Naive thymus-derived CD8-positive, alpha-beta T cell (primary cell): ENCODE measurements around the gene XDH. TPM values are rescaled to one million over a fixed set of nuclear protein-coding genes. Genes with fewer than 3 reads are reported as not detected.

Experiments
- ATAC-seq, 2 donors: fragments of 150-1000 bp; cut with Tn5 transposase in 1 of 2; sonication (Bioruptor Pico), chemical (Tn5 transposase) in 1 of 2; 1 replicate in 1 of 2; 2 replicates in 1 of 2; pipeline ENCODE4 v1.10.0; 2021; ENCODE audit warnings: mild to moderate bottlenecking in 2 of 2, moderate library complexity in 2 of 2
- POLR2A ChIA-PET: fragments of 350-600 bp; sonication (Branson Sonifier 250); formaldehyde crosslinking; loops from one replicate; lab custom pipeline; 2021; ENCODE audit warnings: antibody characterized with exemption; lab: Charles Lee
- DNase-seq, 10 donors: peaks; one replicate each; pipeline versions ENCODE4 v3.0.0 to v3.0.0-alpha.2; 2020 to 2022
- H3K27ac Mint-ChIP-seq, 10 donors: one replicate each; pipeline ENCODE4 v1.8.0; 2020 to 2022; ENCODE audit warnings: mild to moderate bottlenecking in 10 of 10, mixed read lengths in 10 of 10, moderate library complexity in 4 of 10, inconsistent platforms in 1 of 10
- H3K27me3 Mint-ChIP-seq, 5 donors: one replicate each; pipeline ENCODE4 v1.8.0; 2021 to 2022; ENCODE audit warnings: mixed read lengths in 5 of 5
- H3K36me3 Mint-ChIP-seq, 3 donors: one replicate each; pipeline ENCODE4 v1.8.0; 2020 to 2022; ENCODE audit warnings: mixed read lengths in 3 of 3, mild to moderate bottlenecking in 2 of 3, inconsistent platforms in 1 of 3
- H3K4me1 Mint-ChIP-seq, 4 donors: one replicate each; pipeline ENCODE4 v1.8.0; 2021 to 2022; ENCODE audit warnings: mixed read lengths in 4 of 4
- H3K4me3 Mint-ChIP-seq, 10 donors: one replicate each; pipeline ENCODE4 v1.8.0; 2020 to 2022; ENCODE audit warnings: mild to moderate bottlenecking in 10 of 10, mixed read lengths in 10 of 10, moderate library complexity in 6 of 10, inconsistent platforms in 1 of 10
- H3K9me3 Mint-ChIP-seq, 9 donors: one replicate each; pipeline ENCODE4 v1.8.0; 2020 to 2022; ENCODE audit warnings: mixed read lengths in 9 of 9, mild to moderate bottlenecking in 3 of 9, inconsistent platforms in 1 of 9, moderate library complexity in 1 of 9
- polyA plus RNA-seq, 3 donors: library from polyadenylated mRNA; unstranded; fragments of 300-500 nt; fragmentation: Illumina TruSeq; gene quantifications; one replicate each; pipeline ENCODE4 v1.2.3, GENCODE V29; 2021
- total RNA-seq, 8 experiments: library from RNA in 2 of 8; stranded (reverse) in 2 of 8; gene quantifications; one replicate each; pipeline ENCODE4 v1.2.3 and lab custom pipeline; 2021 to 2026

XDH gene
- total and polyA plus RNA-seq, 5 experiments from 2014 or later = not detected

DNA sequence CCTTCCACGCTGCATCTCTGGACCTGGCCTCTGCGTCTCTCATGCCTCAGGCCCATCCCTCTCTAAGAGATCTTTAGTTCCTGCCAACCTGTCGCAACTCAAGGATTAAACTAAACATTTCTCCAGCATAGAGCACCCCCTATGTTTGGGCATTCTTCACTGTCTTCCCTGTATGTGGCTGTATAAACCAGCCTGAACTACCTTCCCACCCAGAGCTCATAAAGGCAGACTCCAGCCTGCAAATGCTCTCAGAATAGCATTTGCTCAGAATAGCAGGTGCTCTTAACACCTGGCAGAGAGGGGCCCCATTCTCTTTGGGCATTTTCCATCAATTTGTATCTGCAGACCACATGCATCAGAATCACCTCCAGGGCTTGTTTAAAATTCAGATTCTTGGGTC lies 97.1 kb downstream of the XDH start:
- DNase-seq = no peak
- H3K4me3 Mint-ChIP-seq = peak overlapping the region in 2 of 10 donors; percentile 9 to 18
- peak overlapping the region in 9 of 10 donors; percentile 33 to 92 (median 75) for H3K27ac Mint-ChIP-seq
- H3K36me3 Mint-ChIP-seq = no peaks in the 10 kb centered on the region
- no peaks in the 10 kb centered on the region for H3K9me3 Mint-ChIP-seq
- H3K4me1 Mint-ChIP-seq = peaks cover 22 to 50% (median 43%) of the 10 kb centered on the region in 4 donors
- POLR2A ChIA-PET = no interaction called here
- ATAC-seq = no peak
- no peaks in the 10 kb centered on the region for H3K27me3 Mint-ChIP-seq

DNA sequence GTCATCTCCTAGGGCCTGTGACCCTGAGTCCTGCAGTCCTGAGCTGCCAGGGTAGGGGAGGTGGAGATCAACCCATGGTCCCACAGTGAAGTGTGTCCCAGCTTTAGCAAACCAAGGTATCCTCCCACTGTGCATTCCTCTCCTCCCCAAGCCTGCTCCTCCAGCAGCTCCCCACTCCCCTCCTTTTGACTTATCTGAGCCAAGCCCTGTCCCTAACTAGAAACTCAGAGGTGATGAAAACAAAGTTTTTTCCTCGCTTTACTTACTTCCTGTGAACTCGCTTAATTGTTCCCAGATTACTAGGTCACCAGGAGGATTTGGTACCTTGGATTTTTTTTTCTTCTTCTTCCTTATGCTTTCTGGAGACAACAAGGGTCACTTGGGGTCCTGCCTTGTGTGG lies 99.8 kb downstream of the XDH start:
- Mint-ChIP-seq H3K27me3 (peaks cover 3 to 10% (median 6%) of the 10 kb centered on the region in 5 donors), H3K9me3 (peaks cover 0 to 10% (median 8%) of the 10 kb centered on the region in 9 donors), H3K4me3 (no peak overlapping the region), H3K36me3 (peaks cover 0 to 9% (median 7%) of the 10 kb centered on the region in 3 donors), H3K4me1 (peaks cover 19 to 37% (median 34%) of the 10 kb centered on the region in 4 donors), H3K27ac (no peak overlapping the region)
- no peak for ATAC-seq
- POLR2A ChIA-PET = no interaction called here
- no peak for DNase-seq

DNA sequence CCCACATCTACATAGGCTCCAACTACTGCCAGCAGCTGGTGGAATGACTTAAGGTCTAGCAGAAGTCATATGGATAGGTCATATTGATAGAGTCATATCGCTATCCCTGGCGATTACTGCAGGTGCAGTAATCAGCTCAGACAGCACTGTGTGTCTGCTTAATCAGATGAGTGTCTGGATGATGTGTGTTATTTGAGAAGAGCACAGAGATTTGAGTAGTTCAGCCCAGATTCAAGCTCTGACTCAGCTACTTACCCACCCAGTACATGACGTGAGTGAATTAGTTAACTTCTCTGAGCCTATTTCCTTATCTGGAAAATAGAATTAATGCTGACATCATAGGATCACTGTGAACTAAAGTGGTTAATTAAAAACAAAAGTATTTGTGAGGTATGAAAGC lies 101.6 kb downstream of the XDH start:
- POLR2A ChIA-PET = no interaction called here
- Mint-ChIP-seq H3K36me3 (peaks cover 0 to 12% (median 11%) of the 10 kb centered on the region in 3 donors), H3K4me3 (no peak overlapping the region), H3K4me1 (peaks cover 9 to 18% (median 17%) of the 10 kb centered on the region in 4 donors), H3K27me3 (peaks cover 6 to 13% (median 8%) of the 10 kb centered on the region in 5 donors), H3K27ac (no peak overlapping the region), H3K9me3 (peaks cover 0 to 24% (median 11%) of the 10 kb centered on the region in 9 donors)
- ATAC-seq = no peak
- no peak for DNase-seq

DNA sequence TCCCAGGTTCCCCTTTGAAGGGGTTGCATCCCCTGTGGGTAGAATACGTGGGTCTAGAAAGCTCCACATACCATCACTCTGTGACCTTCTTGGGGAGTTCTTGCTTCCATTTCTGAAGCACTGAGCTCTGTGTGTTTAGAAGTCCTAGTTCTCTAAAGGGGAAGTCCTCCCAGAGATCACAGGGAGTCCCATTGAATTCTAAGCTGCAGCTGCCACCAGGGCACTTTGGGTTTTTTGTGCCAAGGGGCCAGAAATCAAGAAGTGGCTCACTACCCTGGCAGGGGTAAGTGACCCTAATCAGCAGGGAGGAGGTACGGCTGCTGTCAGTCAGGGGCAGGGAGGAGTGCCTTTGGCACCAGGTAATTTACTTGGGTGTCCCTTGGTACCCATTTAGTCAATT lies 109.7 kb downstream of the XDH start:
- peaks cover 0 to 15% (median 7%) of the 10 kb centered on the region in 9 donors for H3K9me3 Mint-ChIP-seq
- H3K4me3 Mint-ChIP-seq = no peak overlapping the region
- H3K27me3 Mint-ChIP-seq = peaks cover 0 to 14% (median 10%) of the 10 kb centered on the region in 5 donors
- no peaks in the 10 kb centered on the region for H3K4me1 Mint-ChIP-seq
- DNase-seq (no peak), ATAC-seq (no peak)
- POLR2A ChIA-PET = no interaction called here
- no peak overlapping the region for H3K27ac Mint-ChIP-seq
- peaks cover 0 to 5% (median 4%) of the 10 kb centered on the region in 3 donors for H3K36me3 Mint-ChIP-seq

DNA sequence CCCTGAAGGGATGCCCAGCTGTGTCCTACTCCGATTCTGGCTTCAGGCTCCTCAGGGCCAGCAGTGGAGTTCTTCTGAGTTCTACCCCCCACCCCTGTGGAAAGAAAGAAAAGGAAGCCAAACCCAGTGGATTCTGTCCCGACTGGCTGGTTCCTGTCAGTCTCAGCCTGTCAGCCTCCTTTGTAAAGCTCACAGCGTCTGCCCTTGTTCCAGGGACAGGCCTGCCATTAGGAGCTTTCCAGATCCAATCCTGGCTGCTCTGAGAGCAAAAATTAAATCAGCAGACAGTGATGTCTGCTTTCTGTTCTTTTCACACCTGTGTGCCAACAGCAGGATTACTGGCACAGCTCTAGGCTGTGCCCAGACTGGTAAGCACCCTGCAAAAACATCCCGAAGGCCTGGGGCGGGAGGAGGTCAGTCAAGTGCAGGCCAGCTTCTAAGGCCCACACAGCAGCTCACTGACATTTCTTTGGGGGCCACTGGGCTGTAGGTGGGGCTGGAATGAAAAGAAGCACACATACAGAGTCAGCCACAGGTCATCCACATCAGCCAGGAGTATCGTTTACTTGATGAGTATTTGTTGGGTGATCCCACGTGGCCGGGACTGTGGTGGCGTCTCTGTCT lies 111.5 kb downstream of the XDH start:
- H3K36me3 Mint-ChIP-seq = no peaks in the 10 kb centered on the region
- H3K9me3 Mint-ChIP-seq = peaks cover 0 to under 1% (median 0%) of the 10 kb centered on the region in 9 donors
- ATAC-seq (no peak), DNase-seq (no peak)
- no peaks in the 10 kb centered on the region for H3K4me1 Mint-ChIP-seq
- no peak overlapping the region for H3K27ac Mint-ChIP-seq
- peaks cover 0 to 10% (median 5%) of the 10 kb centered on the region in 5 donors for H3K27me3 Mint-ChIP-seq
- H3K4me3 Mint-ChIP-seq = no peak overlapping the region
- POLR2A ChIA-PET = no interaction called here

DNA sequence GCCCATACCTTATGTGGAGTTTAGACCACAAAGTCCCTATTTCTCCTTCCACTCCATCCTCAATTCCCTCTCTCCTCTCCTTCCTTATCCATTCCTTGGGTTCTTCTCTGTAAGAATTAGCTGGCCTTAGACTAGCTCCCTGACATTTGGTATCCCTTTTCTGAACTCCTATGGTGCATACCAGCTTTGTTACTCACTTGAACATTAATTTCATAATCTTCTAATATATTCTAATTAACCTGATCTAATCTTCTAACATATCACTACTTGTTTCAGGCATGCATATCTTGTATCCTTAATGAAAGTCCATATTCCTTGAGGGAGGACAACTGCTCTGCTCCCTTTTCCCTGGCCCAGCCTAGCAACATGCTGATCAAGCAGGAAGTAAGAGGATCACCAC lies 114.2 kb downstream of the XDH start:
- no peak for ATAC-seq
- DNase-seq = no peak
- peaks cover 0 to 3% (median 1%) of the 10 kb centered on the region in 4 donors for H3K4me1 Mint-ChIP-seq
- no peaks in the 10 kb centered on the region for H3K36me3 Mint-ChIP-seq
- H3K27ac Mint-ChIP-seq = no peak overlapping the region
- POLR2A ChIA-PET = no interaction called here
- no peak overlapping the region for H3K4me3 Mint-ChIP-seq
- no peaks in the 10 kb centered on the region for H3K9me3 Mint-ChIP-seq
- H3K27me3 Mint-ChIP-seq = peaks cover 0 to 9% (median 0%) of the 10 kb centered on the region in 5 donors

DNA sequence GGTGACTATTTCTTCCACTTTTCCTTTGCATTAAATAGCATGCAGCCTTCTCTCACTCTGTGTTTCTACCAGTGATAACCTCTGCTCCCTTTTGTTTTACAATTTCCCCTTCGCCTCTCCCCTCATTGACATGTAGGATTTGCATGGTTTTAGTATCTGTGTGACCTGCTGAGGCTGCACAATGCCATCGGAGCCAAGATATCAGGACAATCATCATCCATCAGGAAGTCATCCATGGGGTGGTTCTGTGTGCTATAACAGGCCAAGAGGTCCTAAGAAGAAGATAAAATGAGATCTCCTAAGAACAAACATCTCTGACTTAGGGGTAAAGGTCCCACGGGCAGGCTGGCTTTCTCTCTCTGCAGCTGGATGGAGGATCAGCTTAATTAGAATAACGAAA lies 115.0 kb downstream of the XDH start:
- Mint-ChIP-seq H3K27me3 (peaks cover 0 to 11% (median 0%) of the 10 kb centered on the region in 5 donors), H3K27ac (no peak overlapping the region), H3K9me3 (no peaks in the 10 kb centered on the region), H3K4me3 (no peak overlapping the region), H3K4me1 (peaks cover 0 to 3% (median 1%) of the 10 kb centered on the region in 4 donors), H3K36me3 (no peaks in the 10 kb centered on the region)
- POLR2A ChIA-PET = no interaction called here
- ATAC-seq (no peak), DNase-seq (no peak)

DNA sequence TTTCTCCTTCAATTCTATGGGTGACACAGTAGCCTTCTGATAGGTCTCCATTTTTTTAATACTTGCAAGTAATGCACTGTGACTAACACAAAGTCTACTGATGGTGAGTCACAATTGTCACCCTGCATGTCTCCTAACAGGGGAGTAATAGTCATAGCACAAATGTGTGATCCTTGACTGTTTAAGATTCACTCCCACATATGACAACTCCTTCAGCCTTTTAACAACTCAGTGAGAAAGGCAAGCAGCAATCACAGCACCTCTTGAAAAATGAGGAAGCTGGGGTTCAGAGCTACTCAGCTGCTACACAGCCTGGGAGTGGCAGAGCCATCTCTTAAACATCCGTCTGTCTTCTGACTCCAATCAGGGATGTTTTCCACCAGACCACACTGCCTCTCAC lies 116.8 kb downstream of the XDH start:
- no peak for ATAC-seq
- no peaks in the 10 kb centered on the region for H3K36me3 Mint-ChIP-seq
- no peaks in the 10 kb centered on the region for H3K9me3 Mint-ChIP-seq
- peaks cover 0 to 3% (median 1%) of the 10 kb centered on the region in 4 donors for H3K4me1 Mint-ChIP-seq
- no peak overlapping the region for H3K4me3 Mint-ChIP-seq
- peaks cover 0 to 11% (median 0%) of the 10 kb centered on the region in 5 donors for H3K27me3 Mint-ChIP-seq
- no peak overlapping the region for H3K27ac Mint-ChIP-seq
- DNase-seq = no peak
- POLR2A ChIA-PET = interaction anchor here (0.6 kb wide), 1 partner anchor 69 kb away, joined by 4 read pairs; no protein-coding TSS in a partner anchor

DNA sequence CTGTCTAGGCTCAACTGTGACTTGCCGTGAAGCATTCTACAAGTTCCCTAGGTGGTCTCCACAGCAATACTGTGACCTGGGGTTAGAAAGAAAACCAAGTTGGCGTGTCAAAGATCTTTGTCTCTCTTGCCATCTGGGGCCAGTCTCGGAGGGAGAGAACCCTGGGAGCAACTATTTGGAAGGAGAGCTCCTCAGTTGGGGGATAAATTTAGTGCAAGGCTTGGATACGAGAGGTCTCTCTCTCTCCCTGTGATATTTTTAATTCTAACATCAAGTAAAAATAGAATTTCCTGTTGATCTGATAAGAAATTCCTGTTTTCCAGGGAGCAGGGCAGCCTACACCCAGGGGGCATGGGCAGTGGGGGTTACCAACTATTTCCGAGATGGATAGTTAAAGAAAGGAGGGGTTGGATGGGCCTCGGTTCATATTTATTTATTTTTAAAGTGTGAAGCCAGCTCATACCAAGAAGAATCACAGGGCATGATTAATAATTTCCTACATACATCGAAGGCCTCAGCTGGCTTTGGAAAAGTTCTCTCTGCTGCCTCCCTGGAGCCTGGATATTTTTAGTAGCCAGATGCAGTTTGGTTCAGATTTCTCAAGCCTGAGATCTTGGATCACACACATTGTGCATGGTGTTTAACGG lies 117.8 kb downstream of the XDH start:
- POLR2A ChIA-PET = no interaction called here
- DNase-seq (no peak), ATAC-seq (no peak)
- no peak overlapping the region for H3K4me3 Mint-ChIP-seq
- H3K36me3 Mint-ChIP-seq = no peaks in the 10 kb centered on the region
- peaks cover 0 to 3% (median 0%) of the 10 kb centered on the region in 9 donors for H3K9me3 Mint-ChIP-seq
- H3K27ac Mint-ChIP-seq = no peak overlapping the region
- peaks cover 0 to 11% (median 0%) of the 10 kb centered on the region in 5 donors for H3K27me3 Mint-ChIP-seq
- H3K4me1 Mint-ChIP-seq = peaks cover 0 to 3% (median 1%) of the 10 kb centered on the region in 4 donors

DNA sequence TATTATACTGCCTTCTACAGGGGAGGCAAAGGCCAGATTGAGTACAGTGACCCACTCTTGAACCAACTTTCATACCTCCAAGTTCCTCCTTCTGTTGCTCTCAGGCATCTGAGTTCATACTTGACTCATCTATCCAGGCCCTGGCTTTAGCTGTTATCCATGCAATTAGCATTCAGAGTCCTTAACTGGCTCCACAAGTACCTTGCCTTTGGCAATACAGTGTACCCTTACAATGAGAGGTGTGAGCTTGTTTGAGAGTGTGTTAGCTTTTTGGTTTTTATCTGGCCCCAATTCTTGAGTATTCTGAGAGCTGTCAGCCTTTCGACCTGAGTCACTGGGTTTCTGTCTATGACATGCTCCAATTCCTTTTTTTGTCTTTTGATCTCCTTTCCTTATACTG lies 120.3 kb downstream of the XDH start:
- no peak overlapping the region for H3K27ac Mint-ChIP-seq
- DNase-seq (no peak), ATAC-seq (no peak)
- POLR2A ChIA-PET = no interaction called here
- H3K4me1 Mint-ChIP-seq = peaks cover 0 to 3% (median 1%) of the 10 kb centered on the region in 4 donors
- H3K9me3 Mint-ChIP-seq = peaks cover 0 to 3% (median 0%) of the 10 kb centered on the region in 9 donors
- H3K36me3 Mint-ChIP-seq = no peaks in the 10 kb centered on the region
- peaks cover 0 to 11% (median 0%) of the 10 kb centered on the region in 5 donors for H3K27me3 Mint-ChIP-seq
- H3K4me3 Mint-ChIP-seq = no peak overlapping the region

DNA sequence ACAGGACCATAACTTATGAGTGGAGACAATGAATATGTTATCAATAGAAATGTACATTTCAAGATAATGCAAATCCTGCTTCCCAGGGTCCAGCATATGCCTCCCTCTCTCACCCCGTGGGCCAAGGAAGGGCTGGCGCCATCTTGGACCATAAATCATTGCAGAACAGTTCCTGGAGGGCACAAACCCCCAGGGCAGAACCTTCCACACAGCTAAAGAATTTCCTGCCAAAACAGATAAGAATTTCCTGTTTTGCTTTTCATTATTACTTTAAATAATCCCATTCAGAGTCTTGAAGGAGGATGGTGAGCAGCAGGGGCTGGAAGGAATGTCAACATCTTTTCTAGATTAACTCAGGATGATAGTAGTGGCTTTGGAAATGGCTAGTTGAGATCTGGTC lies 126.9 kb downstream of the XDH start:
- Mint-ChIP-seq H3K9me3 (peaks cover 0 to 3% (median 0%) of the 10 kb centered on the region in 9 donors), H3K27ac (no peak overlapping the region), H3K36me3 (no peaks in the 10 kb centered on the region), H3K27me3 (no peaks in the 10 kb centered on the region), H3K4me1 (no peaks in the 10 kb centered on the region), H3K4me3 (no peak overlapping the region)
- POLR2A ChIA-PET = no interaction called here
- ATAC-seq (no peak), DNase-seq (no peak)

DNA sequence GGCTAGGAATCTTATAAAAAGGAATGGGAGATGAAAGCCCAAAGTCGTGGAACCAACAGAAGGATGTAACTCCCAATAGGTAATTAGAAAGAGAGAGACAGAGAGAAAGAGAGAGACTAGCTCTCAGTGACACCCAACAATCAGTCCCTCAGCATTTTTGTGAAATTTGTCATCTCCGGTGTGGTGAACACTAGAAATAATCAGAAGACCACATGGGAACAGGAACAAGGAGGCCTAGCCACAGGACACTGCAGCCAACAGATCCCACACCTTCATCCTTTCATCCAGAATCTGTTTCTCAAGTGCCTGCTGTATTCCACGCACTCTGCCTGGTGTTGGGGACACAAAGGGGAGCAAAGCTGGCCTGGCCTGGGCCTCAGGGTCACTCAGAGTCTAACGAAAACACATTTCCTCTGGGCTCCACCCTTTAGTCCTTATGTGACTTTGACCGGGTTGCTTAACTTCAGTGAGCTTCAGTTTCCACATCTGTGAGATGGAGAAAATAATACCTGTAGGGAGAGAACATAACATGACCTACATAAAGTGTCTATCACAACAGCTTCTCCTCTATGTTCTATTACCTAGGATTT lies 127.5 kb downstream of the XDH start:
- POLR2A ChIA-PET = no interaction called here
- Mint-ChIP-seq H3K9me3 (no peaks in the 10 kb centered on the region), H3K4me1 (no peaks in the 10 kb centered on the region), H3K36me3 (no peaks in the 10 kb centered on the region), H3K27me3 (no peaks in the 10 kb centered on the region), H3K27ac (no peak overlapping the region), H3K4me3 (no peak overlapping the region)
- DNase-seq (no peak), ATAC-seq (no peak)

DNA sequence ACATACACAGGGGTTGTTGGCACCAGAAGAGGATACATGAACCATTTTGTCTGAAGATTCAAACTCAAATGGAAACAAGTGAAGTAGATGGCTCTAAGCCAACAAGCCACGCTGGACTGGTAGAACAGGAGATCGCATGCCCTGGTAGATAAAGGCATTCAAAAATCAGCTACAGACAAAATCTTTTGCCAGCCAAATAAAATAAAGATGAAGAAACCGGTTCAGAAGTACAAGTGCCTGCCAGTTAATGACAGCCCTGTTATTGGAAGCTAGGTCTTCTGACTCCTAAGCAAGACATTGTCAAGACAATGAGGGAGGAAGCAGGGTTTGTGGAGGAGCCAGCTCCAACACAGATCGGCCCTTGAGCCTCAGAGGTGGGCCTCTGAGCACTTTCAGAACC lies 128.3 kb downstream of the XDH start:
- POLR2A ChIA-PET = no interaction called here
- Mint-ChIP-seq H3K9me3 (no peaks in the 10 kb centered on the region), H3K36me3 (no peaks in the 10 kb centered on the region), H3K4me1 (no peaks in the 10 kb centered on the region), H3K4me3 (no peak overlapping the region), H3K27me3 (no peaks in the 10 kb centered on the region), H3K27ac (no peak overlapping the region)
- DNase-seq (no peak), ATAC-seq (no peak)
